COLO668 (cell line): ENCODE measurements around the gene OR2M2.

Source experiments
- DNase-seq: peaks from one replicate; lab custom pipeline; 2025; ENCODE audit not compliant: unreplicated experiment; lab: John Stamatoyannopoulos, UW

The OR2M2 gene, protein sequence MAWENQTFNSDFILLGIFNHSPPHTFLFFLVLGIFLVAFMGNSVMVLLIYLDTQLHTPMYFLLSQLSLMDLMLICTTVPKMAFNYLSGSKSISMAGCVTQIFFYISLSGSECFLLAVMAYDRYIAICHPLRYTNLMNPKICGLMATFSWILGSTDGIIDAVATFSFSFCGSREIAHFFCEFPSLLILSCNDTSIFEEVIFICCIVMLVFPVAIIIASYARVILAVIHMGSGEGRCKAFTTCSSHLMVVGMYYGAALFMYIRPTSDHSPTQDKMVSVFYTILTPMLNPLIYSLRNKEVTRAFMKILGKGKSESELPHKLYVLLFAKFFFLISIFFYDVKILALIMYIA

GRCh38 chr1:248174521-248174920 is at the start of gene OR2M2:
Gene OR2M2 (plus strand): TSS chr1:248174821. CDS start chr1:248179986, 5,165 bp downstream.
- no peak for DNase-seq

DNA sequence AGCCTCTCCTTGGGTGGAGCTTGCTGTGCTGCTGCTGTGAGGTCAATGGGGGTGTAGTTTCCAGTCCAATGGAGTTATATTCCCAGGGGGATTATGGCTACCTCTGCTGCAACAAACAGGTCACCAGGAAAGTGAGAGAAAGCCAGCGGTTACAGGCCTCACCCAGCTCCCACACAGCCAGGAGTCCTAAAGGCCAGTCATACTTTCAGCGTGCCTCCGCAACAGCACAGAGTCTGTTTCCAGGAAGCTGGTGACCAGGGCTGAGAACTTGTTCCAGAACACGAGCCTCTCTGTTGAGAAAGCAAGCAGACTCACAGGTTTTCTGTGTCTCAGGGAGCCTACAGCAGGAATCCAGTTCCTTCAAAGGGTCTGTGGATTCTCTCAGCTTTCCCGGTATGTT is 47.0 kb upstream of the OR2M2 start:
- DNase-seq: no peak

DNA sequence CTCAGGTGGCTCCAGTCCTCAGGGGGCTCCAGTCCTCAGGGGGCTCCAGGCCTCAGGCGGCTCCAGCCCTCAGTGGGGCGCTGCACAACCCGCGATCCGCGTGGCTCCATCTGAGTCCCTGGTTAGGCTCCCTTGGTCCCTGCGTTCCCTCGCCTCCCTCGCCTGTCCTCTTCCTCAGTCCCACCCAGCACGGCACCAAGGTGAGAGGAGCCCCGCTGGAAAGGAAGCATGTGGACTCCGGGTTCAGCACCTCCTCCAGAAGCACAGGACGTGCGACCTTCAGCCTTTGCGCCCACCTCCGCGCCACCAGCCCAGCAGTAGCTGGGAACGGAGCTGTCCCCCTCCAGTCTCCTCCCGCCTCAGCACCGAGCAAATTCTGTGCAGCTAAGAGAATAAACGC is 37.8 kb upstream of the OR2M2 start:
- no peak for DNase-seq

DNA sequence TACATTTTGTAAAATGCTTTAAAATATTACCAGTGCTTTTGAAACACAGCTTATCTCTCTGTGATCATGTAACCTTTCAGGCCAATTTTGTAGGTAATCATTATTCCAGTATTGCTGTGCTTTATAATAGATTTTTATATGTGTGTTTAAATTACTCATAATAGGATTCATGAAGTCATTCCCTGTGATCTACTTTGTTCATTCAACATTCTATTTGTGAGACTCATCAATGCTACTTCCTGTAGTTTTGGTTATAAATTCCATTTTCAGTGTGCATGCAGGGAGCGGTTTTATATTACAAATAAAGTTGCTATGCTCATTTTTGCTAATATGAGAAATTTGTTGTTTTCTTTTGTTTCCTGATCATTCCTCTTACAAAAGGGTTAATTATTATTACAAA is 33.8 kb upstream of the OR2M2 start:
- DNase-seq: no peak

GRCh38 chr1:248143311-248143710 is 31.3 kb upstream of the OR2M2 start:
- DNase-seq: no peak

DNA sequence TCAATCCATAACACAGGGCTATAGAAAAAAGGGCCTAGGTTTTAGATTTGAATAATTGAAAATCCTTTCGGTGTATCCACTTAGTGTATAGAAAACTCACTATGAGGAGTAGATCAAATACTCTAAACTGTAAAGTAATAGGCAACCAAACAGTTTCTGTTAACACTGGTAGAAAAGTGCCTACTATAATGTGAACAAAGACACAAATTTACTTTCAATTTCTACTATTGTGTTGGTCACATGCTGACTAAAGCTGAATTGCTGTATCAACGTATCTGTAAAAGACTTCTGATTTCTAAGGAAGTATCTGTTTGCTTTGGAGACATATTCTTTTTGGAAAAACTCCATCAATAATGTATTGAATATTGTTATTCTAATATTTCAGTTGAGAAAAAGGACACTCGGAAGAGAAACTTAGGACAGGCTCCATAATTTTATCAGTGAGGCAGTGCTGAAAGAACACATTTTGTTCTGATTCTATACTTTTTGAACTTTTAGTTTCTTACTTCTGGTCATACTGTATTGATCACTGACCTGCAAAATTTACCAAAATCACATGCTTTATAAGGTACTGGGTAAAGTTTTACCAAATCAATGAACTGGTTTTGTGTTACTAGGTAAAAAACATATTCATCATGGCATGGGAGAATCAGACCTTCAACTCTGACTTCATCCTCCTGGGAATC is 30.0 kb upstream of the OR2M2 start, which contains the start of gene OR2M5:
OR2M5 (plus strand) TSS at position 636 of the 686 bp plus-strand sequence; CDS start at position 636, 0 bp downstream.
- no peak for DNase-seq

- DNase-seq: no peak
Measured at GRCh38 chr1:248152056-248152827, 22.4 kb upstream of the OR2M2 start.

DNA sequence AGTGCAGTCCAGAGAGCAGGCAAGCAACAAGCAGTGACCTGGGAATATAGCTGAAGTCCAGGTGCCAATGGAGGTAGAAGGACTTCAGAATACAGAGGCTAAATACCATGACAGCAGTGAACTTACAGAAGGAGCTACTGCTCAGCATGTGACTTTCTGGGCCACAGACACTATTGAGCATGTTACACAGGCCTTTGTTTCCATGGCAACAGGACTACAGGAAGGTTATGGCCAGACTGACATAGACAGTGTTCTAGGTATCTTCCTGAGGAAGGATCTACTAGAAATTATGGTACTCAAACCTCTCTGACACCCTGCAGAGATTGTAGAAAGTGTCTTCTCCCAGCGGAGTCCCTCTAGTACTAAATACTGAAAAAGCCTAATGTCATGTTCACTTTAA is 18.7 kb upstream of the OR2M2 start:
- no peak for DNase-seq

DNA sequence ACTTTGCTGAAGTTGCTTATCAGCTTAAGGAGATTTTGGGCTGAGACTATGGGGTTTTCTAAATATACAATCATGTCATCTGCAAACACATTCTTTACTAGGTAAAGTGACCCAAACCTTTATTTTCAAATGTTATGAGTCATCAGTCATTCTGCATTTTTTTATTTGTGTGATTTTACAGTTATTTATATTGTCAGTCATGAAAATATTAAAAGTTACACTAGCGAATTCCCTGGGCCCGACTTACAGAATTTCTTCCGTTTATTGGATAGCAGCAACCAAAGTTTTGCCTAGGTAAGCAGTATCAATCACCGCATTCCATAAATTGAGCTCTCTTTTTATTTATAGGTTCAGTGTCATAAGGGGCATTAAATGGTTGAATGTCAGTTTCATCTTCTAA is 15.9 kb upstream of the OR2M2 start:
- no peak for DNase-seq

DNA sequence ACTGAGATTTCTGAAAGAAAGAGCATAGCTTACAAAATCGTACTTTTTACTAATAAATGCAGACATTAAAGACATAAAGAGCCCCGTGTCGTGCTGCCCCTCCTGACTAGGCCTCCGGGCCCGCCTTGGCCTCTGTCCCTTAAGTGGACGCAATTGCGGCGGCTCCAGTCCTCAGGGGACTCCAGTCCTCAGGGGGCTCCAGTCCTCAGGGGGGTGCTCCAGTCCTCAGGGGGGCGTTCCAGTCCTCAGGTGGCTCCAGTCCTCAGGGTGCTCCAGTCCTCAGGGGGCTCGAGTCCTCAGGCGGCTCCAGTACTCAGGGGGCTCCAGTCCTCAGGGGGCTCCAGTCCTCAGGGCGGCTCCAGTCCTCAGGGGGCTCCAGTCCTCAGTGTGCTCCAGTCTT is 10.6 kb upstream of the OR2M2 start:
- DNase-seq: no peak

DNA sequence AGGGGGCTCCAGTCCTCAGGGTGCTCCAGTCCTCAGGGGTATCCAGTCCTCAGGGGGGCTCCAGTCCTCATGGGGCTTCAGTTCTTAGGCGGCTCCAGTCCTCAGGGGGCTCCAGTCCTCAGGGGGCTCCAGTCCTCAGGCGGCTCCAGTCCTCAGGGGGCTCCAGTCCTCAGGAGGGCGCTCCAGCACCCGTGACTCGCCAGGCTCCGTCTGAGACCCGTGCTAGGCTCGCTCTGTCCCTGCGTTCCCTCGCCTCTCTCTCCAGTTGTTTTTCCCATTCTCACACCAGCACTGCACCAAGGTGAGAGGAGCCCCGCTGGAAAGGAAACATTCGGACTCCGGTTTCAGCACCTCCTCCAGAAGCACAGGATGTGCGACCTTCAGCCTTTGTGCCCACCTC is 9.4 kb upstream of the OR2M2 start:
- DNase-seq: no peak

GRCh38 chr1:248183996-248184395 is 9.4 kb downstream of the OR2M2 start:
- no peak for DNase-seq

GRCh38 chr1:248187363-248187762 is 12.7 kb downstream of the OR2M2 start:
- DNase-seq: no peak

DNA sequence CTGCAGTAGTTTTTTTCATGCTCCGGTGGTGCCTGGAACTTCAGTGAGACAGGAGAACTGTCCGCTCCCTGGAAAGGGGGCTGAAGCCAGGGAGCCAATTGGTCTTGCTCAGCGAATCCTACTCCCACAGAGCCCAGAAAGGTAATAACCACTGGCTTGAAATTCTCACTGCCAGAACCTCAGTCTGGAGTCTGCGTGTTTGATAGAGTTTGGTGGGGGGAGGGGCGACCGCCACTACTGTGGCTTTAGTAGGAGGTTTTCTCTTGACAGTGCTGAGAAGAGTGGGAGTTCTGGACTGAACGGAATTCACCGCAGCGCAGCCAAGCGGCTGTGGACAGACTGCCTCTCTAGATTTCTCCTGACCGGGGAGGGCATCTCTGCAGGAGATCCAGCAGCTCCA is 14.4 kb downstream of the OR2M2 start:
- DNase-seq: no peak

- DNase-seq: no peak
Measured at GRCh38 chr1:248194117-248194516, 19.5 kb downstream of the OR2M2 start.

GRCh38 chr1:248196965-248197364 is 22.3 kb downstream of the OR2M2 start, which contains the start of gene OR2M3:
Gene OR2M3 (plus strand): TSS chr1:248197265. CDS start chr1:248203068, 5,803 bp downstream.
- DNase-seq: no peak

DNA sequence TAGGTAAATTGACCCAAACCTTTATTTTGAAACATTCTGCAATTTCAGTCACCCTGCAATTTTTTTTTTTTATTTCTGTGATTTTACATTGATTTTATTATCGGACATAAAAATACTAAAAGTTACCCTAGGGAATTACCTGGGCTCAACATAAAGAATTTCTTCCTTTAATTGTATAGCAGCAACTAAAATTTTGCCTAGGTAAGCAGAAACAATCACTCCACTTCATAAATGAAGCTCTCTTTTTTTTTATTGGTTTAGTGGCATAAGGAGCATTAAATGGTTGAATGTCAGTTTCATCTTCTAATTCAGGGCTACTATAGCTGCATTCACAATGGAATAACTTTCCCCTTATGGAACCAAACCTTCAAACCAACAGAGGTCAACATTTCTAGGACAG is 41.3 kb downstream of the OR2M2 start:
- DNase-seq: no peak

GRCh38 chr1:248225537-248225936 is 50.9 kb downstream of the OR2M2 start:
- DNase-seq: no peak

- DNase-seq: no peak
Measured at GRCh38 chr1:248229360-248229908, 54.8 kb downstream of the OR2M2 start.
